Mesenchymal stem cell (in vitro differentiated cells and primary cell): ENCODE results near the gene ACSM2B.
"Not testable (repeated sequence)": the region's sequence is repeated elsewhere in the genome, so short reads cannot be mapped to it uniquely, and the experiment has no call there.

Source experiments
- DNase-seq: peaks from one replicate; pipeline ENCODE4 v3.0.0-alpha.2; 2013
- H2AFZ ChIP-seq: one replicate; pipeline ENCODE4 v1.6.1; 2013; ENCODE audit warnings: low read depth, mild to moderate bottlenecking, control low read depth, inconsistent platforms, low read length, moderate library complexity
- H2AK5ac ChIP-seq: 2 replicates; pipeline ENCODE4 v1.6.1; 2013; ENCODE audit warnings: low read length, moderate library complexity, mild to moderate bottlenecking, inconsistent platforms; ENCODE audit not compliant: severe bottlenecking
- H2BK120ac ChIP-seq: one replicate; pipeline ENCODE4 v1.6.1; 2013; ENCODE audit warnings: low read depth, mild to moderate bottlenecking, inconsistent platforms, low read length, moderate library complexity
- H2BK12ac ChIP-seq, 2 experiments: one replicate each; pipeline ENCODE4 v1.6.1; 2013; ENCODE audit warnings: inconsistent platforms in 2 of 2, low read length in 2 of 2, mild to moderate bottlenecking in 2 of 2, moderate library complexity in 2 of 2, control low read depth in 1 of 2
- H2BK15ac ChIP-seq: one replicate; pipeline ENCODE4 v1.6.1; 2013; ENCODE audit warnings: mild to moderate bottlenecking, low read depth, inconsistent platforms; ENCODE audit not compliant: poor library complexity, severe bottlenecking
- H2BK5ac ChIP-seq: 2 replicates; pipeline ENCODE4 v1.6.1; 2013; ENCODE audit warnings: low read depth, mild to moderate bottlenecking, low read length, control low read depth, inconsistent platforms; ENCODE audit not compliant: poor library complexity, severe bottlenecking
- H3K14ac ChIP-seq, 2 experiments: one replicate each; pipeline ENCODE4 v1.6.1; 2013; ENCODE audit warnings: inconsistent platforms in 2 of 2, low read length in 2 of 2, control low read depth in 1 of 2, mild to moderate bottlenecking in 1 of 2, moderate library complexity in 1 of 2
- H3K18ac ChIP-seq, 2 experiments: one replicate each; pipeline ENCODE4 v1.6.1; 2013; ENCODE audit warnings: inconsistent platforms in 2 of 2, low read length in 2 of 2, control low read depth in 1 of 2, low read depth in 1 of 2, mild to moderate bottlenecking in 1 of 2
- H3K23ac ChIP-seq, 2 experiments: one replicate each; pipeline ENCODE4 v1.6.1; 2013; ENCODE audit warnings: inconsistent platforms in 2 of 2, low read length in 2 of 2, mild to moderate bottlenecking in 2 of 2, moderate library complexity in 2 of 2, control low read depth in 1 of 2
- H3K27ac ChIP-seq: 2 replicates; pipeline ENCODE4 v1.5.1; 2013; ENCODE audit warnings: mild to moderate bottlenecking, moderate library complexity, low read length, control low read depth, inconsistent platforms; ENCODE audit not compliant: poor library complexity, severe bottlenecking
- H3K27me3 ChIP-seq, 2 experiments: 2 replicates each; pipeline versions ENCODE4 v1.6.1 to v1.7.0; 2013; ENCODE audit warnings: low read length in 2 of 2, mild to moderate bottlenecking in 2 of 2, moderate library complexity in 2 of 2, control low read depth in 1 of 2, inconsistent platforms in 1 of 2; ENCODE audit not compliant: control insufficient read depth in 1 of 2, insufficient read depth in 1 of 2
- H3K36me3 ChIP-seq, 2 experiments: 2 replicates each; pipeline versions ENCODE4 v1.6.1 to v1.7.0; 2013; ENCODE audit warnings: low read length in 2 of 2, control low read depth in 1 of 2, inconsistent platforms in 1 of 2, low read depth in 1 of 2, mild to moderate bottlenecking in 1 of 2; ENCODE audit not compliant: insufficient read depth in 2 of 2, control insufficient read depth in 1 of 2
- H3K4ac ChIP-seq, 2 experiments: one replicate each; pipeline ENCODE4 v1.6.1; 2013; ENCODE audit warnings: inconsistent platforms in 2 of 2, low read length in 2 of 2, mild to moderate bottlenecking in 2 of 2, moderate library complexity in 2 of 2, control low read depth in 1 of 2, low read depth in 1 of 2
- H3K4me1 ChIP-seq: 2 replicates; pipeline ENCODE4 v1.6.1; 2013; ENCODE audit warnings: low read depth, low read length, control low read depth; ENCODE audit not compliant: control insufficient read depth, insufficient read depth
- H3K4me2 ChIP-seq: 2 replicates; pipeline ENCODE4 v1.6.1; 2013; ENCODE audit warnings: low read length, mild to moderate bottlenecking, inconsistent platforms; ENCODE audit not compliant: poor library complexity, severe bottlenecking
- H3K4me3 ChIP-seq, 2 experiments: 2 replicates each; pipeline versions ENCODE4 v1.5.1 to v1.7.0; 2013; ENCODE audit warnings: low read length in 2 of 2, mild to moderate bottlenecking in 2 of 2, control low read depth in 1 of 2, low read depth in 1 of 2; ENCODE audit not compliant: insufficient read depth in 1 of 2
- H3K79me1 ChIP-seq: replicated peaks from 2 replicates; pipeline ENCODE4 v1.6.1; 2013; ENCODE audit warnings: mild to moderate bottlenecking, control low read depth, low read length, inconsistent platforms; ENCODE audit not compliant: poor library complexity, severe bottlenecking
- H3K9ac ChIP-seq: 2 replicates; pipeline ENCODE4 v1.7.0; 2013; ENCODE audit warnings: mild to moderate bottlenecking, low read length, moderate library complexity
- H3K9me3 ChIP-seq: 2 replicates; pipeline ENCODE4 v1.7.0; 2013; ENCODE audit warnings: mild to moderate bottlenecking, low read length; ENCODE audit not compliant: control insufficient read depth
- H4K8ac ChIP-seq: one replicate; pipeline ENCODE4 v1.6.1; 2013; ENCODE audit warnings: inconsistent platforms, mild to moderate bottlenecking, low read length, moderate library complexity
- H4K91ac ChIP-seq: one replicate; pipeline ENCODE4 v1.6.1; 2013; ENCODE audit warnings: mild to moderate bottlenecking, low read length, inconsistent platforms
- WGBS: methylation state at CpG from one replicate; pipeline ENCODE4 v1.1.7; 2013; ENCODE audit warnings: mixed read lengths; 5-methylcytosine and 5-hydroxymethylcytosine counted together

The ACSM2B gene

DNA sequence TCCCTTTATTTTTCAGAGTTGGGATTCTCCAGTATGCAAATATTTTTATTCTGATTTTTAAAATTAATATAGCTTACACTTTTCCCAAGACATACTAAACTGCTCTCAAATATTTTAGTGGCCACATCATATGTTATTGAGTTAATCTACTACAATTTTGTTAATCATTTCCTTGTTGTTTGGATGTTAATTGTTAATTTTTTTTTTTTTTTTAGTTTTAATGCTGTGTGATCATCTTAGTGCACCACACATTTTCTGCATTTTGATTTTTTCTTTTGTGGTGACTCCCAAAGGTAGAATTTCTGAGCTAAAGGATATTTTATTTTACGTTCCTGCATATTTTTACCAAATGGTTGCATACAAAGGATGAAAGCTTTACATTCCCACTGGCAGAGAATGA, 10.5 kb upstream of the ACSM2B start:
- not testable (repeated sequence) for H4K91ac ChIP-seq, H3K36me3 ChIP-seq, H2BK15ac ChIP-seq, H3K79me1 ChIP-seq, H3K27me3 ChIP-seq, H2BK12ac ChIP-seq, H3K23ac ChIP-seq, H3K18ac ChIP-seq, H2AK5ac ChIP-seq, H2BK120ac ChIP-seq, H2AFZ ChIP-seq, H3K4me2 ChIP-seq, H3K4me1 ChIP-seq, H3K14ac ChIP-seq, H4K8ac ChIP-seq, H3K4me3 ChIP-seq, H2BK5ac ChIP-seq, H3K4ac ChIP-seq, H3K9me3 ChIP-seq, DNase-seq, H3K27ac ChIP-seq, H3K9ac ChIP-seq
- no CpG with 5 or more reads among the region's 1 CpG for WGBS

DNA sequence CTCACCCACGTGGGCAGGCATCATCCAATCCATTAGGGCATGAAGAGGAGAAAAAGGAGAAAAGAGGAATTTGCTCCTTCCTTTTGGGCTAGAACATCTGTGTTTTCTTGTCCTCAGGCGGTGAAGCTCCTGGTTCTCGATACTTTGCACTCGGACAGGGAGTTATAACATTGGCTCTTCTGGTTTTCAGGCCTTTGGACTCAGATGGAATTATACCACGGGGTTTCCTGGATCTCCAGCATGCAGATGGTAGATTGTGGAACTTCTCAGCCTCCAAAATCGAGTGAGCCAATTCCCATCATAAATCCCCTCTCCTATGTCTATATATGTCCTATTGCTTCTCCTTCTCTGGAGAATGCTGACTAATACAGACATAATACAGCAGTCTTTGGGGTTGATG, 9.9 kb upstream of the ACSM2B start:
- H2BK15ac ChIP-seq, H4K91ac ChIP-seq, H3K27me3 ChIP-seq, H2BK120ac ChIP-seq, H2BK5ac ChIP-seq, H3K4me2 ChIP-seq, H2AFZ ChIP-seq, H3K36me3 ChIP-seq, DNase-seq, H3K23ac ChIP-seq, H3K27ac ChIP-seq, H3K9me3 ChIP-seq, H3K4me1 ChIP-seq, H2BK12ac ChIP-seq, H4K8ac ChIP-seq, H3K4ac ChIP-seq, H3K14ac ChIP-seq, H2AK5ac ChIP-seq, H3K4me3 ChIP-seq, H3K18ac ChIP-seq, H3K9ac ChIP-seq, H3K79me1 ChIP-seq: not testable (repeated sequence)
- WGBS, result 49% methylated on average over 5 of the region's 6 CpGs

- not testable (repeated sequence) for H4K91ac ChIP-seq, H2AK5ac ChIP-seq, H2BK12ac ChIP-seq, H2AFZ ChIP-seq, H3K18ac ChIP-seq, H3K14ac ChIP-seq, H4K8ac ChIP-seq, H3K36me3 ChIP-seq, H2BK15ac ChIP-seq, H3K79me1 ChIP-seq, H3K4me2 ChIP-seq, H2BK120ac ChIP-seq, H3K4me1 ChIP-seq, DNase-seq, H3K23ac ChIP-seq, H3K9ac ChIP-seq, H3K9me3 ChIP-seq, H3K27me3 ChIP-seq, H2BK5ac ChIP-seq, H3K4me3 ChIP-seq, H3K4ac ChIP-seq, H3K27ac ChIP-seq
- WGBS, result no CpG with 5 or more reads among the region's 3 CpGs
Observed at GRCh38 chr16:20580487-20581259, 4.5 kb upstream of the ACSM2B start.

DNA sequence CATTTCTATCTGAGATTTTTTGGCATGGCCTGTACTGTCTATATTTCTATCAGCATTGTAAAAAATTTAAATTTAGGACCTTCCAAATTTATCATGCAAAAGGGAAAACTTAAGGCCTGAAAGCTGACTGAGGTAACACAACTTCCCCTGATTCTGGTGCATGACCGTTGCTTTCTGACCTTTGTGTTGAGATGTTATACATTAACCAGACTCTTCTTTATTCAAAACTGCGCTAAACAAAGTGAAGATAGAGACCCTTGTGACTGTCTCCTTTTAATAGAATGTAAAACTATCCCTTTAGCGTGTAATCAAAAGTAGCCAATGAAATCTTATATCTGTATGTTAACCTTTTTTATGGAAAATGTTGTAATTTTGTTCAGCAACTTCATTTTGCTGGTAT, 1.9 kb upstream of the ACSM2B start:
- H2AFZ ChIP-seq, H2AK5ac ChIP-seq, H3K79me1 ChIP-seq, H2BK15ac ChIP-seq, H3K4me2 ChIP-seq, H4K8ac ChIP-seq, H3K4me1 ChIP-seq, DNase-seq, H3K18ac ChIP-seq, H2BK5ac ChIP-seq, H3K23ac ChIP-seq, H3K9ac ChIP-seq, H3K27me3 ChIP-seq, H3K4ac ChIP-seq, H3K14ac ChIP-seq, H3K27ac ChIP-seq, H3K4me3 ChIP-seq, H4K91ac ChIP-seq, H2BK12ac ChIP-seq, H3K9me3 ChIP-seq, H2BK120ac ChIP-seq, H3K36me3 ChIP-seq: not testable (repeated sequence)
- WGBS, result no CpG with 5 or more reads among the region's 3 CpGs
